ENCODE measurements around the gene CYP4F22. TPM values are rescaled to one million over a fixed set of nuclear protein-coding genes. Genes with fewer than 3 reads are reported as not detected.

The CYP4F22 gene
- not detected in 2 replicates for total RNA-seq (2021)
- long read RNA-seq: 0 reads

- no peak within 1 kb of the TSS for H2BK20ac ChIP-seq (ENCODE audit: low read depth, low read length, poor library complexity, severe bottlenecking)
- H2BK15ac ChIP-seq (ENCODE audit: low read depth, low read length): no peak within 1 kb of the TSS; the same call in 1 of the 2 replicates
- H3K79me2 ChIP-seq (ENCODE audit: insufficient read depth, low read length): no peaks in the 10 kb centered on the region
- Mint-ChIP-seq H3K27ac (peak within 1 kb of the TSS in 1 of 3 experiments; percentile 25; a peak in 1 of 7 replicates), H3K4me3 (peak within 1 kb of the TSS in 1 of 2 experiments; percentile 75; a peak in 3 of 5 replicates), H3K27me3 (ENCODE audit: low read depth) (peaks cover 7% of the 10 kb centered on the region), H3K36me3 (ENCODE audit: insufficient read depth in 1 of 3, low read depth in 3 of 3) (peaks cover 2 to 29% (median 14%) of the 10 kb centered on the region in 3 experiments; a peak in 5 of 7 replicates), H3K4me1 (no peaks in the 10 kb centered on the region), H3K9me3 (peaks cover 53 to 88% of the 10 kb centered on the region in 2 experiments)
- H3K4me1 ChIP-seq (ENCODE audit: insufficient read depth, low read length): no peaks in the 10 kb centered on the region
- no peaks in the 10 kb centered on the region for H4K20me1 ChIP-seq (ENCODE audit: control insufficient read depth, insufficient read depth, insufficient read length)
- no peak within 1 kb of the TSS for H2BK120ac ChIP-seq (ENCODE audit: low read depth, low read length, poor library complexity, severe bottlenecking)
- no peak within 1 kb of the TSS for H4K8ac ChIP-seq (replicated peaks; ENCODE audit: insufficient read length, low read depth, low read length)
- no peak within 1 kb of the TSS for H3K18ac ChIP-seq (ENCODE audit: insufficient read length, low read depth, low read length)
- no peak within 1 kb of the TSS for H3K9ac ChIP-seq (ENCODE audit: extremely low read depth, insufficient read length, low read length)
- H4K91ac ChIP-seq (ENCODE audit: insufficient read length, low read depth, low read length): no peak within 1 kb of the TSS
- no peaks in the 10 kb centered on the region for H3K79me1 ChIP-seq (ENCODE audit: insufficient read depth, low read depth, low read length, poor library complexity, severe bottlenecking)
- H3K27ac ChIP-seq (ENCODE audit: insufficient read length, low read depth, low read length): no peak within 1 kb of the TSS
- H3K23me2 ChIP-seq (ENCODE audit: insufficient read length, low read depth, low read length, poor library complexity, severe bottlenecking): no peaks in the 10 kb centered on the region
- H3K23ac ChIP-seq (ENCODE audit: insufficient read length, low read depth, low read length): no peak within 1 kb of the TSS
- no peak within 1 kb of the TSS for H3T11ph ChIP-seq (ENCODE audit: low read length)
- H4K5ac ChIP-seq (ENCODE audit: insufficient read length, low read depth, low read length): no peak within 1 kb of the TSS
- H2AK5ac ChIP-seq (ENCODE audit: insufficient read length, low read length): no peak within 1 kb of the TSS
- no peaks in the 10 kb centered on the region for H3K27me3 ChIP-seq (ENCODE audit: insufficient read depth, low read length)
- H3K14ac ChIP-seq (ENCODE audit: insufficient read depth, low read length): no peak within 1 kb of the TSS
- no peak within 1 kb of the TSS for H3K56ac ChIP-seq (ENCODE audit: insufficient read length, low read depth, low read length)
- H2AFZ ChIP-seq (ENCODE audit: low read length): no peak within 1 kb of the TSS
- no peak within 1 kb of the TSS for H3K4ac ChIP-seq (ENCODE audit: low read depth, low read length)
- WGBS (ENCODE audit: extremely low coverage, insufficient read length, low lambda C conversion rate): no CpG with 5 or more reads among the region's 52 CpGs
- peaks cover 75% of the 10 kb centered on the region for H3K9me3 ChIP-seq (ENCODE audit: control insufficient read depth, low read depth, low read length)
- no peak for TF ChIP-seq CTCF (conservative IDR thresholded peaks at IDR 0.05)
- no peak within 1 kb of the TSS for H3K4me2 ChIP-seq (ENCODE audit: insufficient read depth, insufficient read length, low read length)
- no peak within 1 kb of the TSS for H2BK12ac ChIP-seq (ENCODE audit: insufficient read length, low read depth, low read length)
- no peak within 1 kb of the TSS for H2BK5ac ChIP-seq (ENCODE audit: insufficient read length, low read length)
- DNase-seq: no peak
Measured at GRCh38 chr19:15508035-15508710, at the start of gene CYP4F22. Gene CYP4F22 (plus strand): TSS chr19:15508525. CDS start chr19:15525337, 16,812 bp downstream.
